SKM-1 treated with dmso at 0.1 percent for 144 hours (cell line): ENCODE measurements around the gene PIP4K2A.

Experiments used
- DNase-seq: peaks from one replicate; lab custom pipeline; 2025; ENCODE audit not compliant: unreplicated experiment; lab: John Stamatoyannopoulos, UW

PIP4K2A gene

GRCh38 chr10:22560096-22560912 lies 154.1 kb downstream of the PIP4K2A start:
- DNase-seq, result no peak

DNA sequence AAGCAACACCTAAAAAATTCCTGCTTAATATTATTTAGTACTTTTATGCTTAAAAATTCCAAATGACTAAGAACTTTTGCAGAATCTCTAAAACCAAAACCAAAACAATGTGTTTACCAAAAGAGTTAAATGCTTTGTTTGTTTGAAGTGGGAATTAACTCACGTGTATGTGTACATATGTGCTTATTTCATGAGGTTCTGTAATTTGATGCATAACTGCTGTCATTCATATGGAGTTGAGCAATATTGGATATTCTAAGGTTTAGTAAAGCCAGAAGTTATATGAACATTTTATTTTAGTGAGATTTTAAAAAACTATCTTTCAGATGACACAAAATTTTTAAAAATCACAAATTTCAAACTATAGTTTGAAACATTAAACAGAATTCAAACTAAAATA lies 157.1 kb downstream of the PIP4K2A start:
- no peak for DNase-seq

GRCh38 chr10:22556774-22557173 lies 157.6 kb downstream of the PIP4K2A start:
- no peak for DNase-seq

DNA sequence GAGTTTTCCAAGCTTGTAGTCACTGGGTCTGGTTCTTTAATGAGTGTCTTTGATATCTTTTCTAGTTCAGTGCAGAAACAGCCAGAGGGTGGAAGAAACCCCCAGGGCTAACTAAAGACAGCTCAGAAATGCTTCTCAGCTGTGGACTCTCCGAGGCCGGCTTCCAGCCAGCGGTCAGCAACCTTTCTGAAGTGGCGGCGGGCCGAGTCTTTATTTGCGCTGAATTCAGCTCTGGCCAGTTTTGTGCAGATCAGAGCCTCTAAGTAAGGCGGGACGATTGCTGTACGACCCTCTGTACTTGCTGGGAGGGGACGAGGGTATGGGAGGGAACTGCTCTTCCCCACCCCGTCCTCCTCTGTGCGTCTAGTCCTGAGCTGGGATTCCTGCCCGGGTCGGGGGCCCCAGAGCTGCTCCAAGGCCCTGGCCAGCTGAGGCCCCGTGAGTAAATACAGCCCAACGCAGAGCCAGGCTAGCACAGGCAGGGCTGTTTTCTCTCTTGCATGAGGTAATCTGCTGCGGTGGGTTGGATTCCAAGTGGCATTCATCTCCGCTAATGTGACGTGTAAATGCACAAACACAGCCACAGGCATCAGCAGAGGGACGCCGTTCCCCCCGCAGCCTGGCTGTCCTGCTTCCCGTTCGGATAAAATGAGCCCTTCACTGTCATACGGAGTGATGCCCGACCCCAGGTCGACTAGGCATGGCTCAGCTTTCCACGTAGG lies 159.8 kb downstream of the PIP4K2A start:
- DNase-seq, result no peak

GRCh38 chr10:22553452-22553995 lies 160.9 kb downstream of the PIP4K2A start:
- no peak for DNase-seq

- no peak for DNase-seq
Measured at GRCh38 chr10:22552888-22553378, 161.4 kb downstream of the PIP4K2A start.

DNA sequence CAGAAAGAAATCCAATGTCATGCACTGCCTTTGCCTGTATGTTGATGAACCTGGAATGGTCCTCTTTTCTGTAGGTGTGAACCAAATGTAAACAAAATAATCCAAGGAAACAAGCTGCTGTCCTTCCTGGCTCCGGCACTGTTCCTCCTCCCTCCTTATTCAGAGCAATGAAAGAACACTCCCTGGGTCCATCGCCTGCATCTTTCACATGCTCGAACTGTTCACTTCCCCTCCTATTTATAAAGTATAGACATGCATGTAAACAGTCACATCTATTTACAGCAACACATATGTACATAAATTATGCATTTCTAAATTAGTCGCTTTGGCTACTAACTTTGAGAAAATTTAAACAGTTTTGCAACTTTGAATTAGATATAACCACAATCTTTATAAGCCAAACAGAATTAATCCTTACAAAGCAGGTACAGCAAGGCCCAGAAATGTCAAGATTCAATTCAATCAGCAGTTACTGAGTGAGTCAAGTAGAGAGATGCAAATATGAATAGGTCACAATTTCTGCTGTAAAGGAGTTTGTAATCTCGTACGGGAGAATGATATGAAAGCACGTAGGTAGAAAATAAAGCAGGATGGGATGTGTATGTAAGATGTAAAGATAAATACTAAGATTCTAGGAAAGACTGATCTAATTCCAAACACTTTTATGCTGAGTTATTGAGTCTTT lies 162.6 kb downstream of the PIP4K2A start:
- no peak for DNase-seq

DNA sequence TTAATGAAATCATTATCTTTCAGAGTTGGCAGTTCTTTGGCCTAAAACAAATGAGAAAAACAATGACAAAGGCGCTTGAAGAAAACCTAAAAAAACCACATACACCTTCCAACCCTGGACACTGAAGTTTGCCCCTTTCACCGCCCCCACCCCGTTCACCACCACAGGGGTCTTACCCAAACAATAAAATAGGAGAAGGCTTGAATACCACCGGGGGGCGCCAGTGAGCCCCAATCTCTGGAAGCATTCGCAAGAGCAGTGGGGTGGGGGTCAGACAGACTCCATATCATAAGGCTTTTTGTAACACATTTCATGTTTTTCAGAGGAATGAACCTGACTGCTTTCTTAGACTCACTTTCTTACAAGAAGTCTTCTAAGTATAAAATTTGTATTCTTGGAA lies 163.6 kb downstream of the PIP4K2A start:
- no peak for DNase-seq

GRCh38 chr10:22548344-22548743 lies 166.0 kb downstream of the PIP4K2A start:
- no peak for DNase-seq

DNA sequence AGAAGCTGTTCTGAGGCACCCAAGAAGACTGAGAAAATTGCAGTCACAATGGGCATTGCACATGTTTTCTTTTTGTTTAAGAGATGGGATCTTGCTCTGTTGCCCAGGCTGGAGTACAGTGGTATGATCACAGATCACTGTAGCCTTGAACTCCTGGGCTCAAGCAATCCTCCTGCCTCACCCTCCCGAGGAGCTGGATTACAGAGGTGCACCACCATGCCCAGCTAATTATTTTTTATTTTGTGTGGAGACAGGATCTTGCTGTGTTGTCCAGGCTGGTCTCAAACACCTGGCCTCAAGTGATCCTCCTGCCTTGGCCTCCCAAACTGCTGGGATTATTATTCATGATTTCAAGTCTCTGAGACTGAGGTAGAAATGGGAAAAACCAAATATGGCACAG lies 168.7 kb downstream of the PIP4K2A start:
- no peak for DNase-seq

DNA sequence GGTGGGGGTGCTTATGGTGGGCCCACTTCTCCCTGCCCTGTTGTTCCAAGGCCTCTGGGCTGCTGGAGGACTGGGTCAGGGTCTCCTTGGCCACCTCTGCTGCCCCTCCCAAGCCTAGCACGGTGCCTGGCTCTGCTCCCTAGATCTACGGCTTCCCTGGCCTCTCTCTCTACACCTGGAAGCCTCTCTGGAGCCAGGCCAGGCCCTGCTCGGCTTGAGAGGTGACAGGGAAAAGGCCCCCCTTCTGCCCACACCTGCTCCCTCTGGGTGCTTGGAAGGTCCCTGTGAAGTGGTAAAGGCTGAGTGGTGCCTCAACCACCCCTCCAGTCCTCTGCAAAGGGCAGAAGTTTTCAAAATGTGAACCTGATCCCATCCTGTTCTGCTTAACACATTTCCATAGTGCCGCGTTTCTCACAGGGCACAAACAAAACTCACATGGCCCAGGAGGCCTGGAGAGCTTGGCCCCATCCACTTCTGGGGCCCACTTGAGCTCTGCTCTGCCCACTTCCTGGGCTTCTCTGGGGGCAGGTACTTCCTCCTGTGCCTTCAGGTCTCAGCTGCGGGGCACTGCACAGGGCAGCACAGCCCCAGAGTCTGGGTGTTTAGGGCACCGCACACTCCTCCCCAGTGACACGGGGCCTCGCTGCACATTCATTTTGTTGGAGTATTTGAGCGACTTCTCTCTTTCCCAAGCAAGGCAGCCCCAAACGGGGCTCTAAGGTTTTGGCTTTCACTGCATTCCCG lies 169.9 kb downstream of the PIP4K2A start:
- no peak for DNase-seq

- no peak for DNase-seq
Measured at GRCh38 chr10:22542773-22543172, 171.6 kb downstream of the PIP4K2A start.

DNA sequence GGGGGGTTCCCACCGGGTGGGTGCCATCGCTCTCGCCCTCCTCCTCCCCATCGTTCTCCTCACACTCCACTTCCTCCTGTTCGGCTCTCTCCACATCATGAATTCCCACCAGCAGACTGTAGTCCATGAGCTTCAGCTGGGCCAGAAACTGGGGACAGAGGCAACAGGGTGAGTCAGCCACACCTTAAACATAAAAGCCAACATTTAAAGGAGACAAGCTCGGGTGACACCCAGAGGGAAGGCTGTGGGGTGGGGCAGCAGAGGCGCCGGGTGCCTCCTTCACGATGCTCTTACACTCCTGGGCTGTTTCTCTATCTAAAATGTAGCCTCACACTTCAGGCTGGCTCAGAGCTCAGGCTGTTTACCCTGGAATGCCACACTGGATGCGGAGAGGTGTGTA lies 172.5 kb downstream of the PIP4K2A start:
- DNase-seq, result no peak

DNA sequence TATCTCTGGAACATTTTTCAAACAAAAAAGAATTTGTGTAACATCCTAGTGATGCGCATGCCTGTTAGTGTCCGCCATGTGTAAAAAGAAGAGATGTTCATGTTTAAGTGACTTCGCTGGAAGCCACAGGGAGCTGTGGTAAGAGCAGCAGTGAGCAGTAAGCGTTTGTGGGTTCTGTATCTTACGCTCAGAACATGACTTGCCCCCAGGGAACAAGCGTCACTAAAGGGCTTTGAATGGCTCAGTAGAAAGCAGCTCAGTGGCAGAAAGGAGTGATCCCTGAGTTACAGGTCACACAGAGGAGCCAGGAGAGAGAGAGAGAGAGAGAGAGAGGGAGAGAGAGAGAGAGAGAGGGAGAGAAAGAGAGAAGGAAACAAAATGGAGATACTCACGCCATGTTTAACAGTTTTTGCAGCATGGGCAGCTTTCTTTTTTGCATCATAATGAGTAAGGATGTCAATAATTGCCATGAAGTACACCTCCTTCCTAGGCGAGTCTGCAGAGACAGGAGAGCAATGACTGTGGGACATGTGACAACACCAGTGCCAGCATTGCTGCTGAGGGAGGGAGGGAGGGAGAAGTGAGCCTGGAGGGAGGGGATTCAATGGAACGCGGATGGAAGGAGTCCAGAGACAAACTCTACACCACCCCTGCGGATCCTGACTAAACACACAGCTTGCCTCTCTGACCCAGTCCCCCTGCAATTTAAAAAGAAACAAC lies 174.6 kb downstream of the PIP4K2A start:
- DNase-seq, result no peak

DNA sequence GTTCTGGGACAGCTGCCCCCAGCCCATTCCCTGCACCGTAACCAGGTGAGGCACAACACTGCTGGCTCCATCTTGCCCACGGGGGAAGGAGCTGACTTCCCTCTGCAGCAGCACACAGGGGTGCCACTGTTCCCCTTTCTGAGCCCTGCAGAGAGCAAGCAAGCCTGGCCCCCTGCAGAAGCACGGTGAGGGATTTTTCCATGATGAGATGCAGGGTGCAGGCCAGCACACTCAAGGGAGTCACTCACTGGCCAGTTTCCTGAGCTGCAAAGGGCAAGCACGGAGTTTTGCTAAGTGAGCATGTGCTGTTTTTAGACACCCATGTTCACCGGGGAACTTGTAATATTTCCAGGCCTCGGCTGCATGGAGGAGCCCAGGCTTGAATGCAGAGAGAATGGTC lies 176.6 kb downstream of the PIP4K2A start:
- no peak for DNase-seq

DNA sequence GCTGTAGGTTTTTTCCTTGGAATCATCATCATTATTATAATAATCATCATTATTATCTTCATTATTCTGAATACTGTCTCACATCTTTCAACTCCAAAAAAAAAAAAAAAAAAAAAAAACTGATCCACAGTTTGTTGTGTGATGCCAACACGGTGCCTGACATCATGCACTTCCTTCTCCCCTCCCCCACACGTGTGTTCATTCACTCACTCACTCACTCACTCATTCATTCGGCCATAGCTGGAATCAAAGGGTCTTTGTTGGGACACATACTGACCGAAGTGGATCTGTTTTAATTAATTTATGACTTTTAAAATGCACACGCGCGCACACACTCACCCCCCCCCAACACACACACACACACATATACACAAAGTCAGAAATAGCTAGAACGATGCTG lies 177.8 kb downstream of the PIP4K2A start:
- no peak for DNase-seq

DNA sequence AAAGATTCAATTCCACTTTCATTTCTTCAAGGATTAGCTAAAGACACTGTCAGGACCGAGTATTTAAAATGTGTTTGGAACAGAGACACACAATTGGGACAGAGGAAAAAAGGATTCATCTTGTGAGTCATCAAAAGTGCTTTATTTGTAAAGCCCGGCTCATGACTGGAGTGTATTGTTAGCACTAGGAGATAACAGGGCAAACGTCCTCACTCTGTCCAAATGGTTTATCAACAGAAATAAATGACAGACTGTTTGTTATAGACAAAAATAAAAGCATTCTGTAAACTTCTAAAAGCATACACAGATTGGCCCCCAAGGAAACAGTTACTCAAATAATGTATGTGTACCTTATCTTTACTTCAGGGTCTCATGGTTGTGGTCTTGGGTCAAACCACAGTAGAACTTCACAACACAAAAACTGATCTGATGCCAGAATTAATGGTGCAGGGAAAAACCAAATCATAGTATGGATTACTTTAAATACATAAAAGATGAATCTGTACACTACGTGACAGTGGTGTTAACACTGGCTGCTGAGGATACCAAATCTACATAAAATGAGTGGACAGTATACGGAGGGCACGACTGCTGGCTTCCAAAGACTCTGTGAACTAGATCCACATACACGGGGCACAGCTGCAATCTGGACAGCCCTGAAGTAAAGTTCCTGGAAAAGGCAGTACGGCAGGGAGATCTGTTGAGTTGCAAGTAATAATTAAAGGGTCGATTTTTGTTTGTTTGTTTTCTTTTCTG lies 179.4 kb downstream of the PIP4K2A start:
- no peak for DNase-seq

DNA sequence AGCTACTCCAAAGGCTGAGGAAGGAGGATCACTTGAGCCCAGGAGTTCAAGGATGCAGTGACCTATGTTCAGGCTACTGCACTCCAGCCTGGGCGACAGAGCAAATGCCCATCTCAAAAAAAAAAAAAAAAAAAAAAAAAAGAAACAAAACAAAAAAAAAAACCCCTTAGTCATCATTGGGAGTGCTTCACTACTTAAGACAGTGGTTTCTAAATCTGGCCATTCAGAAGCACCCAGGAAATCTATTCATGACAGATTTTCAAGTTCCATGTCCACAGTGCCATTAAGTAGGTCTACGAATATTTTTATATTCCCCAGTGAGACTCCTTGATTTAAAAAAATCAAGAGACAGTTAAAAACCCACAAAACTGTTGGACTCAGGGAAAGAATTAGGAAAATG lies 182.9 kb downstream of the PIP4K2A start:
- DNase-seq, result no peak

- DNase-seq, result no peak
Measured at GRCh38 chr10:22531008-22531407, 183.4 kb downstream of the PIP4K2A start.
